Motor neuron (in vitro differentiated cells): Measurements from ENCODE around the gene THOP1. TPM values are rescaled to one million over a fixed set of nuclear protein-coding genes. Genes with fewer than 3 reads are reported as not detected.

Source experiments
- ATAC-seq, 8 experiments: fragments of 200-7000 bp; cut with Tn5 transposase; replicated peaks in 6 of 8; 2 replicates each; pipeline ENCODE4 v1.8.0; 2021; ENCODE audit warnings: mild to moderate bottlenecking in 8 of 8, moderate library complexity in 8 of 8
- H3K27ac ChIP-seq, 2 donors: fragments of 250-450 bp; sonication (Bioruptor Pico); 2 replicates each; pipeline ENCODE4 v1.9.0; 2021; ENCODE audit warnings: antibody characterized with exemption in 2 of 2, mild to moderate bottlenecking in 2 of 2, moderate library complexity in 1 of 2
- H3K4me1 ChIP-seq, 2 donors: fragments of 250-450 bp; sonication (Bioruptor Pico); replicated peaks in 1 of 2; 2 replicates each; pipeline ENCODE4 v1.6.1; 2021; ENCODE audit warnings: antibody characterized with exemption in 2 of 2, mild to moderate bottlenecking in 2 of 2, moderate library complexity in 1 of 2
- H3K4me3 ChIP-seq, 5 donors: fragments of 250-450 bp; sonication (Bioruptor Pico); 2 replicates each; pipeline ENCODE4 v1.9.0; 2021; ENCODE audit warnings: antibody characterized with exemption in 5 of 5, mild to moderate bottlenecking in 5 of 5, moderate library complexity in 4 of 5
- WGBS, 10 experiments: fragments of 450-650 bp; shearing (Covaris generic); methylation state at CpG; one replicate each; pipeline ENCODE4 v1.0.0; 2022; 5-methylcytosine and 5-hydroxymethylcytosine counted together
- in situ Hi-C, 9 experiments: fragments of 400-800 bp; cut with MboI; loops; one replicate each; pipeline ENCODE4 v1.15.0; 2021; ENCODE audit warnings: low sequenced_read_pairs in 9 of 9, low pct_unique_long_range_greater_than_20kb in 2 of 9; ENCODE audit not compliant: unreplicated experiment in 9 of 9
- total RNA-seq, 8 experiments: library from RNA; unstranded; fragments of 300-600 nt; gene quantifications; 2 replicates each; pipeline versions ENCODE4 v1.2.3 to v1.2.4, GENCODE V29; 2022

The THOP1 gene
- total RNA-seq, 8 experiments from 2014 or later: 27.5 to 108 (median 41.7) TPM

DNA sequence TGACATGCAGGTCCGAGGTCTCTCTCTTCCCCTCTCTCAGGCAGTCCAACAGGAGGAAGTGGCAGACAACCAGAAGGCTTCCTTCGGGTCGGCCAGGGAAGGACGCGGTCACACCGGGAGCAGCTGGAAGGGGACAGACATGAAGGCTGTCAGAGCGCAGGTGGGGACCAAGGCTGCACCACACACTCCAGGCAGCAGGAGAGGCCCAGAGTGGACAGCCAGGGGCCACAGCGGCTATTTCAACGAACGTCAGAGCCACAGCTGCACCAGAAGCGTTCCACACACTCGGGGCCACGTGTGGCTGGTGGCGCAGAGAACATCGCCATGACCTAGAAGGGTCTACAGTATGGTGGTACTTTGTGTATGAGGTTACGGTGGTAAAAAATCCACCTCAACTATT lies 29.5 kb upstream of the THOP1 start:
- Histone ChIP-seq H3K4me3 (no peak overlapping the region), H3K27ac (no peak overlapping the region), H3K4me1 (no peaks in the 10 kb centered on the region)
- ATAC-seq: no peak
- 88 to 100% (median 99%) methylated on average over 1 to 14 of the region's 16 CpGs; no CpG with 5 or more reads in 2 of the 10 experiments for WGBS, 10 experiments
- in situ Hi-C loops: no loop called here

DNA sequence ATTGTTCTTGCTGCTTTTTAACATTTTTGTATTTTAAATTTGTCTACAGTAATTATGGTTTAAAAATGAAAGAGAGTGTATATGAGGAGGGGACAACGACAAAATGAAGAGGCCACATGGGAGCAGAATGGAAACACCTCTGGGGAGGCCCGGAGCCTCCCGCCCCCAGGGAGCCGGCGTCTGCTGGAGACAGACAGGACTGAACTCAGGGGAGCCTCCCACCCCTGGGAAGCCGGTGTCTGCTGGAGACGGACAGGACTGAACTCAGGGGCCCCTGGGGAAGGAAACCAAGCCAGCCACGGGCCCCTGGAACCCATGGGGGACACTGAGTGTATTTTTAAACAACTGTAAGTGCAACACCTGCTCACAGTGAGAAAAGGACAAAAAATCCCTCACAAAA lies 28.8 kb upstream of the THOP1 start:
- Histone ChIP-seq H3K4me1 (no peaks in the 10 kb centered on the region), H3K27ac (no peak overlapping the region), H3K4me3 (no peak overlapping the region)
- in situ Hi-C loops: no loop called here
- 71 to 100% (median 92%) methylated on average over 1 to 5 of the region's 8 CpGs; no CpG with 5 or more reads in 3 of the 10 experiments for WGBS, 10 experiments
- ATAC-seq: no peak

DNA sequence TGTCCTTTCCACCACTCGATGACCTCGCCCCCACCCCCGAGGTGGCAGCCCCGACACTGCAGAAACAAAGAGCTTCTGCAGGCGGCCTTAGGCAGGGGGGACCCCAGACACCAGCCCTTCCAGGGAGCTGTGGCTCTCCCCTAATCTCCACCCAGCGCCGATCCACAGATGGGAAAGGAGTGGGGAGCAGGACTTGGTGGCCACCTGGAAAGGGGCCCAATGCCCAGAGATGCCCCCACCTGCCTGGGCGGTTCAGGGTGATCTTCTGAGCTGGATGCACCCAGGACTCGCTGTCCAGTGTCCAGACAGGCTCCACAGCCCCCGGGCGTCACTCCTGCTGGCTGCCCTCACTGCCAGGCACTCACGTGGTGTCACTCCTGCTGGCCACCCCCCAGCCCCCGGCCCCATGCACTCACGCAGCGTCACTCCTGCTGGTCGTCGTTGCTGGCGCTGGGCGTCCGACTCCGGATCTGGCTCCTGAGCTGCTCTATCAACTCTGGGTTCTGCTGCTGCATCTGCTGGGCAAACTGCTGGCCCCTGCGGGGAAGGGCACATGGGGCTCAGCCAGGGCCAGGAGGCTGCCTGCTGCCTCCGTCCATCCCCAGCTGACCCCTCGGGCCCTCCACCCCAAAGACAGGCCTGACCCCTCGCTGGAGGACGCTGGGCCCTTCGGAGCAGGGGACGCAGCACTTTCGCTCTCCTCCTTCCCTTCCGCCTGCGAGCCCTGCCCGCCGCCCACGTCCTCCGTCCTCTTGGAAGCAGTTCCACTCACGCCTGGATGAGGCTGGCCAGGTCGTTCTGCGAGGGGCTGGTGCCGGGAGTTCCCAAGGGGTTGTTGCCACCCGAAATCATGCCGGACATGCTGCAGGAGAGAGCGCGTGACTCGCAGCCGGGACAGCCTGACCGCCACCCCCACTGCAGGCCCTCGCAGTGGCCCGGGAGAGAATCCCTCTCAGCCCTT lies 28.1 kb upstream of the THOP1 start:
- in situ Hi-C loops: no loop called here
- Histone ChIP-seq H3K4me1 (no peaks in the 10 kb centered on the region), H3K27ac (no peak overlapping the region), H3K4me3 (no peak overlapping the region)
- peak in 1 of 8 experiments; percentile 8 for ATAC-seq
- 100% methylated on average over 1 to 6 of the region's 48 CpGs; no CpG with 5 or more reads in 7 of the 10 experiments for WGBS, 10 experiments

DNA sequence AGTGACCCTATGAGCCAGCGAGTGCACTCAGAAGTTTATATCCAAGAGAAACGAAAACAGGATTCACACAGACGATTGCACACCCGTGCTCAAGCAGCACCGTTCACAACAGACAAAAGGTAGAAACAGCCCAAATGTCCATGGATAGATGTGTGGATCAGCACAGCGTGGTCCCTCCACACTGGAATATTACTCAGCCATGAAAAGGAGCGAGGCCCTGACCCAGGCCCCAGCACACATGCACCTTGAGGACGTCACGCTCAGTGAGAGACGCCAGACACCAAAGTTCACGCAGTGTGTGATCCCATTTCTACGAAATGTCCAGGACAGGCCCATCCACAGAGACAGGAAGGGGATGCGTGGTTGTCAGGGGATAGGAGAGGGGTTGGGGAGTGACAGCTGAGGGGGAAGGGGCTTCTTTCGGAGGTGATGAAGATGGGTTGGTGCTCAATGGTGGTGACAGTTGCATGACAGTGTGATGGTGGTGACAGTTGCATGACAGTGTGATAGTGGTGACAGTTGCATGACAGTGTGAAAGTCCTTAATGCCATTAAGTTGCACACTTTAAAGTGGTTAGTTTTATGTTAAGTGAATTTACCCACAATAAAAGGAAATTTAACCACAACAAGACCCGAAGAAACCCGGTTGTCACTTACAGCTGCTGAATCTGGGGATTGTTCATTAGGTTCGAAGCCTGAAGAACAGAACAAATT lies 26.5 kb upstream of the THOP1 start:
- in situ Hi-C loops: no loop called here
- ATAC-seq: no peak
- H3K27ac ChIP-seq: no peak overlapping the region
- no peak overlapping the region for H3K4me3 ChIP-seq
- 79 to 100% (median 91%) methylated on average over 2 to 5 of the region's 17 CpGs; no CpG with 5 or more reads in 1 of the 10 experiments for WGBS, 10 experiments
- H3K4me1 ChIP-seq: no peaks in the 10 kb centered on the region

DNA sequence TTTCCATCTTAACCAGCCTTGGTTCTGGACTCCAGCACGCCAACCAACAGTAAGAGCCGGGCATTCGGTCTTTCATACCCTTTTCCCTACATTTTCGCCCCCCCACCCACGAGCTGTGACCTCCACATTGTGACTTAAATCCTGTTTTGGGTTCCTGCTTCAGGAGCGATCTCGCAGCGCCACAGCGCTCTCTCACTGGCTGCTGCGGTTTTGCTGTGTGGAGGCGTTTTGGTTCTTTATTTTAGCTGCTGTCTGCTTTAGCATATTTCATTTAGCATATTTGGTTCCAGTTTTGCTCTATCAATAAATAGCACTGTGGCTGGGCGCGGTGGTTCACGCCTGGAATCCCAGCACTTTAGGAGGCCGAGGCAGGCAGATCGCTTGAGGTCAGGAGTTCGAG lies 25.9 kb upstream of the THOP1 start:
- ATAC-seq: no peak
- Histone ChIP-seq H3K4me1 (no peaks in the 10 kb centered on the region), H3K4me3 (no peak overlapping the region), H3K27ac (no peak overlapping the region)
- 91 to 100% (median 100%) methylated on average over 1 to 14 of the region's 17 CpGs; no CpG with 5 or more reads in 1 of the 10 experiments for WGBS, 10 experiments
- in situ Hi-C loops: no loop called here

DNA sequence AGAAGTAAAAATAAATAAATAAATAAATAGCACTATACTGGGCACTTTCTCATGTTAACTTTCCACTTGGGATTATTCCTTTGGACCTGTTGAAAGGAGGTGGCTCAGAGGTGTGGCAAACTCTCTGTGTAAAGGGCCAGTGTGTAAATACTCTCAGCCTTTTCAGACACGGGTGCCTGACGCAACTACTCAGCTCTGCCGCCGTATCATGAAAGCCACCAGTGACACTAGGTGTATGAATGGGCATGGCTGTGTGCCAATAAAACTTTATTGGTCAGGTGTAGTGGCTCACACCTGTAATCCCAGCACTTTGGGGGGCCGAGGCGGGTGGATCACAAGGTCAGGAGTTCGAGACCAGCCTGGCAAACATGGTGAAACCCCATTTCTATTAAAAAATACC lies 25.3 kb upstream of the THOP1 start:
- no peaks in the 10 kb centered on the region for H3K4me1 ChIP-seq
- ATAC-seq: no peak
- WGBS, 10 experiments: 93 to 100% (median 96%) methylated on average over 2 to 7 of the region's 7 CpGs; no CpG with 5 or more reads in 5 of the 10 experiments
- in situ Hi-C loops: no loop called here
- H3K27ac ChIP-seq: no peak overlapping the region
- H3K4me3 ChIP-seq: no peak overlapping the region

DNA sequence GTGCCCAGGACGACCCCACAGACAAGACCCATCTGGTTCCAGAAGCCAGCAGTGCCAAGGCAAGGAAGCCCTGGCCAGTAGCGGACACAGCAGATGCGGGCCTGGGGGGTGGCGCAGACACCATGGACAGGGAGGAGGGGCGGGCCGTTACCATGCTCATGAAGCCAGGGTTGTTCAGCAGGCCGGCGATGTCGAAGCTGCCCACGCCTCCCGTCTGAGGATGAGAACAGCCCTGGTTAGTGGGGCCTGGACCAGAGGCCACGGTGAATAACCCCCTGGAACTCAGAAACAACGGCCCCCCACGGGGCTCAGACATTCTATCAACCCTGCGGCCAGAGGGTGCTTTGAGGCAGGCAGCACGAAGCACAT lies 24.0 kb upstream of the THOP1 start:
- ATAC-seq: peak in 4 of 8 experiments; percentile 2 to 17 (median 4)
- 100% methylated on average over 1 of the region's 16 CpGs; no CpG with 5 or more reads in 9 of the 10 experiments for WGBS, 10 experiments
- no peaks in the 10 kb centered on the region for H3K4me1 ChIP-seq
- no peak overlapping the region for H3K4me3 ChIP-seq
- in situ Hi-C loops: no loop called here
- no peak overlapping the region for H3K27ac ChIP-seq

DNA sequence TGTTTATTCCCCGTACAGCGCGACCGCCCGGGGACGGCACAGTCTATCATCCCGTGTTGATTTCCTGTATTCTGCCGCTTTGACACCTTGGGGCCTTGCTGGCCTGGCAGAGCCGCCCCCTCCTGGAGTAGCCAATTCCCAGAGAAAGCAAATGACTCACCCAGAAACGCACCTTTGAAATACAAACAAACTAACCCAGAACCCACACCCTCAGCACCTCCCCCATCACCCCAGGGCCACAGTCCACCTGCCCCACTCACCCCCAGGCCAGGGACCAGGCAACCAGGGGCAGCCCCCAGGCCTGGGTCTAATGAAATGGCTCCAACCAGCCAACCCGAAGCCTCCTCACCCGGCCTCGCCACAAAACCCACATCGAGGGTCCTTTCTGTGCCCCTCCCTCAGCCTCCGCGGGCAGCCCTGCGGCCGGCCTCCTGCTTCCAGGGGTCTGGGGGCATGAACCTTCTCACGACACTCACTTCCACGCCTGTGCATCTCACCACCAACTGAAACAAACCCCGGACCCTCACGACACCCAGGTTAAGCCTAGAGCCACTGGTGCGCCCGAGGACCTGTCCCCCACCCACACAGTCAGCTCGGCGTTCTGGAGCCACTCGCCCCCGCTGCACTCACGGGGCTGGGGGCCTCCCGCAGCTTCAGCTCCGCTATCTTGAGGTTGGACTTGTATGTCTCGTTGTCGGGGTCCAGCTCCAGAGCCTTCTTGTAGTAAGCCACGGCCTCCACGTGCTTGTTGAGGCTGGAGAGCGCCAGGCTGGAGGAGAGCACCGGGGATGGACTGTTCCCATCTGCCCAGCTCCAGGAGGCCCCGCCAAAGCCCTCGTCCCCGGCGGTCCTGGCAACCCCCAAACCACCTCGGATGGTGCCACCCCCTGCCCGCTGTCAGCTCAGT lies 23.2 kb upstream of the THOP1 start:
- 91 to 100% methylated on average over 2 to 11 of the region's 43 CpGs; no CpG with 5 or more reads in 8 of the 10 experiments for WGBS, 10 experiments
- ATAC-seq: no peak
- H3K4me3 ChIP-seq: no peak overlapping the region
- no peak overlapping the region for H3K27ac ChIP-seq
- no peaks in the 10 kb centered on the region for H3K4me1 ChIP-seq
- in situ Hi-C loops: no loop called here

DNA sequence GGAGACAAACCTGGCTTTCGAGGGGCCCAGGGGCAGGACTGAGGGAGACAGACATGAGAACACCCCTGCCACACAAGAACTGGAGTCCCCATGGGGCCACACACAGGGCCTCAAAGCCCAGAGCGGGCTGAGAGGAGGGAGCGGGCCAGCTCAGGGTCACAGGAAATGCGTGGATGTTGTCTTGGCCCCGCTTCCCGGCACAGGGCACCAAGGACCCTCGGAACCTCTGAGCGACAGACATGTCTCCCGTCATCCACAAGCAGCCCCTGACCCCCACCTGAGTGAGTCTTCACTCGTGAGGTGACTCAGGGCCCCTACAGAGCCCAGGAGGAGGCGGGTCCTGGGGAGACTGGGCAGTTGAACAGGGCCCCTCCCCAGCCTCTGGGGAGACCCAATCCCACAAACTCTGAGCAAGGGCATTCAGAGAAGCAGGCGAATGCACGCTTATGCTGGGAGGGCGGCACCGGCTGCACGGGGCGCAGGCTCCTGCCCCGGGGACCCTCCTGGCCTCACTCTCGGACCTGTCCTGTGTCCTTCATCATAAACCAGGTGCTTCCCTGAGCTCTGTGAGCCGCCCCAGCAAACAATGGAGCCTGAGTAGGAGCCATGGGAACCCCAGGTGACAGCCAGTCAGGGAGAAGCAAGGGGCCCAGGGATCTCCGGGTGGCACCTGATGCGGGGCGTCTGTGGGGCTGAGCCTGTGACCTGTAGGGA lies 22.4 kb upstream of the THOP1 start:
- WGBS, 10 experiments: 99% methylated on average over 21 of the region's 23 CpGs; no CpG with 5 or more reads in 9 of the 10 experiments
- in situ Hi-C loops: no loop called here

DNA sequence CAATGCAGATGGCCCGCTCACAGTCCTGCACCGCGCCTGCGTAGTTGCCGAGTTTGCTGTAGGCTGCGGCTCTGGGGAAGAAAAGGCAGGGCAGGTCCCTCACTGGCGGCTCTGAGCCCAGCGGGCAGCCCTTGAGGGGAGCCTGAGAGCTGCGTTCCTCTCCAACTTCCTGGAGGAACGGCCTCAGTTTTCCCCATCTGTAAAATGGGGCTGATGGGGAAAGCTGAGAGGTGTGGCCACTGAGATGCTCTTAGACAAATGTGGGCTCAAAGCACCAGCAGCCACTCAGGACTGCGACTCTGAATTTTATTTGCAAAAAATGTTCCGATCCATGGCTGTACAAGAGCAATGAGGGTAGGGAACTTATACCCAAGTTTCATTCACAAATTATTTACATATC lies 21.6 kb upstream of the THOP1 start:
- H3K4me3 ChIP-seq: no peak overlapping the region
- H3K4me1 ChIP-seq: no peaks in the 10 kb centered on the region
- in situ Hi-C loops: no loop called here
- no peak for ATAC-seq
- H3K27ac ChIP-seq: no peak overlapping the region
- WGBS, 10 experiments: 80 to 100% (median 95%) methylated on average over 1 to 6 of the region's 12 CpGs; no CpG with 5 or more reads in 6 of the 10 experiments

More for the DNA sequence above, 22.4 kb upstream of the THOP1 start:
- H3K4me3 ChIP-seq: no peak overlapping the region
- ATAC-seq: peak in 3 of 8 experiments; percentile 6 to 10 (median 8)
- H3K4me1 ChIP-seq: no peaks in the 10 kb centered on the region
- H3K27ac ChIP-seq: no peak overlapping the region

DNA sequence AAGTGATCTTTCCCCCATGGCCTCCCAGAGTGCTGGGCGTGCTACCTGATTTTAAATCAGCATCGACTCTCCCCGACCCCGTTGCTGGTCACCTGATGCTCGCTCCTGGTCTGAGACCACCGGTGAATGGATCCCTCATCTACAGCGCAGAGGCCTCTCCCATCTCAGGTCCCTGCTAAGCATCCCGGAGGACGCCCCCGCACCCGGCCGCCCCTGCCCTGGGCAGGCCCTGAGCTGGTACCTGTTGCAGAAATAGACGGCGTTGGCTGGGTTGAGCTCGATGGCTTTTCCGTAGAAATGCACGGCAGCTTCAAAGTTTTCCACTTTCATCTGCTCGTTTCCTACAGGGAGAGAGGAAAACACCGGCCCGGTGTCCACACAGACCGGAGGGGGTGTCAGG lies 20.4 kb upstream of the THOP1 start:
- no peaks in the 10 kb centered on the region for H3K4me1 ChIP-seq
- no peak overlapping the region for H3K4me3 ChIP-seq
- WGBS, 10 experiments: 100% methylated on average over 1 of the region's 21 CpGs; no CpG with 5 or more reads in 8 of the 10 experiments
- in situ Hi-C loops: no loop called here
- H3K27ac ChIP-seq: no peak overlapping the region
- ATAC-seq: no peak

DNA sequence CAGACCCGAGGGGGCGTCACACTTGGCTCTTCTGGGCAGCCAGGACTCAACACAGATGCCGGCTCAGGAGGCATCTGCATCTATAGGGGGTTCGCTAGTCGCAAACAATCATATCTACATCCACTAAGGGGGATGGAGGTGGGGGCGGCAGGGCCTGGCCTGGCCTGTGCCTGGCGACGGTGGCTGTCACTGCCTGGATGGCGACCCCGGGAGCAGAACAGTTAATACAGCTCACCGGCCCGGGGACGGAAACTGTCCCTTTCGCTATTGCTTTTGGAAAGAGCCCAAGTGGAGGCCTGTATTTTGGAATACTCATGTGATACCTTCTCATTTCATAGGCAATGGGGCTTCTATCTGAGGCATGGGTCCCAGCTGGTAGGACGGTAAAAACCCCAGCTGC lies 19.9 kb upstream of the THOP1 start:
- Histone ChIP-seq H3K4me3 (no peak overlapping the region), H3K27ac (no peak overlapping the region), H3K4me1 (no peaks in the 10 kb centered on the region)
- in situ Hi-C loops: no loop called here
- 83 to 97% (median 94%) methylated on average over 1 to 10 of the region's 15 CpGs; no CpG with 5 or more reads in 6 of the 10 experiments for WGBS, 10 experiments
- no peak for ATAC-seq
